SK-N-SH treated with all-trans-retinoic acid at 6 μM for 48 hours (cell line): ENCODE measurements around the gene AFTPH.

Experiments used
- ATAC-seq: fragments of 200-7000 bp; cut with Tn5 transposase; 3 replicates; pipeline ENCODE4 v1.9.1; 2020; ENCODE audit warnings: mild to moderate bottlenecking, moderate library complexity
- ARNTL ChIP-seq: fragments of 450-650 bp; formaldehyde crosslinking; IDR thresholded peaks from 2 replicates; pipeline ENCODE4 v1.5.0; 2020; ENCODE audit warnings: low read depth, mild to moderate bottlenecking, moderate library complexity, borderline replicate concordance
- BACH2 ChIP-seq: fragments of 250-450 bp; sonication (Bioruptor Pico); IDR thresholded peaks from 2 replicates; pipeline ENCODE4 v1.9.0; 2021; ENCODE audit warnings: mild to moderate bottlenecking, borderline replicate concordance
- CSDC2 ChIP-seq: fragments of 250-450 bp; sonication (Bioruptor Pico); IDR thresholded peaks from 2 replicates; pipeline ENCODE4 v1.5.0; 2020; ENCODE audit warnings: mild to moderate bottlenecking, moderate library complexity
- GLIS3 ChIP-seq: fragments of 250-450 bp; sonication (Bioruptor Pico); IDR thresholded peaks from 2 replicates; pipeline ENCODE4 v1.5.0; 2020; ENCODE audit warnings: mild to moderate bottlenecking, moderate library complexity
- ISL1 ChIP-seq: fragments of 250-450 bp; sonication (Bioruptor Pico); IDR thresholded peaks from 2 replicates; pipeline ENCODE4 v2.1.2; 2022; ENCODE audit warnings: mild to moderate bottlenecking, moderate library complexity
- OSR1 ChIP-seq: fragments of 250-450 bp; sonication (Bioruptor Pico); IDR thresholded peaks from 2 replicates; pipeline ENCODE4 v1.8.0; 2022; ENCODE audit warnings: moderate library complexity, mild to moderate bottlenecking, inconsistent platforms
- PPARA ChIP-seq: fragments of 250-450 bp; sonication (Bioruptor Pico); IDR thresholded peaks from 2 replicates; pipeline ENCODE4 v1.5.0; 2020; ENCODE audit warnings: mild to moderate bottlenecking, borderline replicate concordance
- RARB ChIP-seq: fragments of 250-450 bp; sonication (Bioruptor Pico); IDR thresholded peaks from 2 replicates; pipeline ENCODE4 v1.8.0; 2021; ENCODE audit warnings: mild to moderate bottlenecking, moderate library complexity
- SNAI2 ChIP-seq: fragments of 250-450 bp; sonication (Bioruptor Pico); IDR thresholded peaks from 2 replicates; pipeline ENCODE4 v1.5.0; 2020; ENCODE audit warnings: mild to moderate bottlenecking, moderate library complexity
- TCF4 ChIP-seq: fragments of 250-450 bp; sonication (Bioruptor Pico); IDR thresholded peaks from 2 replicates; pipeline ENCODE4 v1.8.0; 2021; ENCODE audit warnings: mild to moderate bottlenecking, moderate library complexity, borderline replicate concordance
- TOX ChIP-seq: fragments of 250-450 bp; sonication (Bioruptor Pico); IDR thresholded peaks from 2 replicates; pipeline ENCODE4 v1.8.0; 2021; ENCODE audit warnings: mild to moderate bottlenecking, moderate library complexity, borderline replicate concordance
- ZC3H10 ChIP-seq: fragments of 250-450 bp; sonication (Bioruptor Pico); IDR thresholded peaks from 2 replicates; pipeline ENCODE4 v1.5.1; 2021; ENCODE audit warnings: mild to moderate bottlenecking, moderate library complexity
- ZFP3 ChIP-seq: fragments of 250-450 bp; sonication (Bioruptor Pico); IDR thresholded peaks from 2 replicates; pipeline ENCODE4 v1.5.0; 2020; ENCODE audit warnings: mild to moderate bottlenecking, moderate library complexity
- ZFP30 ChIP-seq: fragments of 450-650 bp; formaldehyde crosslinking; IDR thresholded peaks from 2 replicates; pipeline ENCODE4 v1.5.0; 2022; ENCODE audit warnings: mild to moderate bottlenecking, moderate library complexity
- ZNF565 ChIP-seq: fragments of 450-650 bp; formaldehyde crosslinking; conservative IDR thresholded peaks from 2 replicates; pipeline ENCODE4 v1.5.0; 2020; ENCODE audit warnings: low read depth, mild to moderate bottlenecking, moderate library complexity
- ZNF70 ChIP-seq: fragments of 450-650 bp; formaldehyde crosslinking; IDR thresholded peaks from 2 replicates; pipeline ENCODE4 v1.5.0; 2020; ENCODE audit warnings: mild to moderate bottlenecking, moderate library complexity
- TF ChIP-seq, protein P1 (sequence below): fragments of 250-450 bp; sonication (Bioruptor Pico); IDR thresholded peaks from 2 replicates; pipeline ENCODE4 v1.8.0; 2021; ENCODE audit warnings: low read depth, mild to moderate bottlenecking, moderate library complexity, borderline replicate concordance
- TF ChIP-seq, protein P2 (sequence below): fragments of 250-450 bp; sonication (Bioruptor Pico); IDR thresholded peaks from 2 replicates; pipeline ENCODE4 v1.8.0; 2020; ENCODE audit warnings: mild to moderate bottlenecking, moderate library complexity, borderline replicate concordance
- TF ChIP-seq, protein P3 (sequence below): fragments of 250-450 bp; sonication (Bioruptor Pico); IDR thresholded peaks from 2 replicates; pipeline ENCODE4 v1.5.1; 2020; ENCODE audit warnings: low read depth, mild to moderate bottlenecking, moderate library complexity
- TF ChIP-seq, protein P4 (sequence below): fragments of 250-450 bp; sonication (Bioruptor Pico); IDR thresholded peaks from 2 replicates; pipeline ENCODE4 v1.5.0; 2020; ENCODE audit warnings: mild to moderate bottlenecking, moderate library complexity
- TF ChIP-seq, protein P5 (sequence below): fragments of 250-450 bp; sonication (Bioruptor Pico); IDR thresholded peaks from 2 replicates; pipeline ENCODE4 v1.5.1; 2021; ENCODE audit warnings: mild to moderate bottlenecking, moderate library complexity

Gene AFTPH

DNA sequence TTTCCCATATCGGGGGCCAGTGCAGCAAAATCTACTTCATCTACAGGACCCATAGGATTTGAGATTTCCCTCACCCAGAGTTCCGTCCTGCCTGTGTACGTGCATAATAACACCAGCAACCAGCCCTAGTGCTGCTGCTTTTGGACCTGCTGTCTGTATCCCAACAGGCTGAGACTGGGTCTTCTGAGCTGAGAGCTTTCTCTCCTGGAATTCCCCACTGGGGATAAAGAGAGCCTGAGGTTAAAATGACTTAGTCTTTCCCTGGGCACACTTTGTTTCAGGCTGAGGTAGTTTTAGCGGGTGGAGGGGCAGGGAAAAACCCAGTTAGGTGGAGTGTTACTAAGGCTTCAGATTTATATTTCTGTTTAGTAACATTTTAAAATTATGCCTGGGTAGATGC is 67.1 kb downstream of the AFTPH start (continued):
- no peak for TF ChIP-seq ISL1 (CRISPR knock-in tag)

DNA sequence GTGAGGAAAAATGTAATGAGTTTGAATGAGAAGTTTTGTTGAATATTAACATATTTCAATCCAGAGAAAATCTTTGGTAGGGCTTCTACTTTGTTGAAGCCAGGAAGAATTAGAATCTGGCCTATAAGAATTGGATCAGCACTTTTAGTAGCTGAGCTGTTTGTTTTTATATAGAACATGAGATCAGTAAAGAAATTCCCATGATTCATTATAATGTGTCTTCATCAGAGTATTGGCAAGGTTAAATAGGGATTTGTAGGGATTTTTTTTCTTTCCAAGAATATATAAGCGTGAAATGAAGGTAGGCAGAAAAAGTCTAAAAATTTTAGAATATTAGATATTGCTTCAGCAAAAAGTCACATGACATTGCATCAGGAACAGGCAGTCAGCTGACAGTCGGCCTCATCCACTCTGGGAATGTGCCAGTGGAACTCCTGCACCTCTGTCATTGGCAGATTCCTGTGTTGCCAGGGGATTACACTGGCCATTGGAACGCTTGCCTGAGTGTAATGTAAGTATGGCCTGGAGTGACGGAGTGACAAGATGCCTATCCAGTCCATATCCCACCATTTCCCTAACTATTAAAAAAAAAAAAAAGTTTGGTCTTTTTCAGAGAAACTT is 69.0 kb downstream of the AFTPH start:
- ATAC-seq, result no peak
- TF ChIP-seq, protein P1, sequence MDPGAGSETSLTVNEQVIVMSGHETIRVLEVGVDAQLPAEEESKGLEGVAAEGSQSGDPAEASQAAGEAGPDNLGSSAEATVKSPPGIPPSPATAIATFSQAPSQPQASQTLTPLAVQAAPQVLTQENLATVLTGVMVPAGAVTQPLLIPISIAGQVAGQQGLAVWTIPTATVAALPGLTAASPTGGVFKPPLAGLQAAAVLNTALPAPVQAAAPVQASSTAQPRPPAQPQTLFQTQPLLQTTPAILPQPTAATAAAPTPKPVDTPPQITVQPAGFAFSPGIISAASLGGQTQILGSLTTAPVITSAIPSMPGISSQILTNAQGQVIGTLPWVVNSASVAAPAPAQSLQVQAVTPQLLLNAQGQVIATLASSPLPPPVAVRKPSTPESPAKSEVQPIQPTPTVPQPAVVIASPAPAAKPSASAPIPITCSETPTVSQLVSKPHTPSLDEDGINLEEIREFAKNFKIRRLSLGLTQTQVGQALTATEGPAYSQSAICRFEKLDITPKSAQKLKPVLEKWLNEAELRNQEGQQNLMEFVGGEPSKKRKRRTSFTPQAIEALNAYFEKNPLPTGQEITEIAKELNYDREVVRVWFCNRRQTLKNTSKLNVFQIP (CRISPR knock-in tag), result no peak
- TF ChIP-seq CSDC2 (CRISPR knock-in tag), result no peak
- TF ChIP-seq TOX (CRISPR knock-in tag), result no peak
- TF ChIP-seq OSR1 (CRISPR knock-in tag), result no peak
- TF ChIP-seq, protein P2, sequence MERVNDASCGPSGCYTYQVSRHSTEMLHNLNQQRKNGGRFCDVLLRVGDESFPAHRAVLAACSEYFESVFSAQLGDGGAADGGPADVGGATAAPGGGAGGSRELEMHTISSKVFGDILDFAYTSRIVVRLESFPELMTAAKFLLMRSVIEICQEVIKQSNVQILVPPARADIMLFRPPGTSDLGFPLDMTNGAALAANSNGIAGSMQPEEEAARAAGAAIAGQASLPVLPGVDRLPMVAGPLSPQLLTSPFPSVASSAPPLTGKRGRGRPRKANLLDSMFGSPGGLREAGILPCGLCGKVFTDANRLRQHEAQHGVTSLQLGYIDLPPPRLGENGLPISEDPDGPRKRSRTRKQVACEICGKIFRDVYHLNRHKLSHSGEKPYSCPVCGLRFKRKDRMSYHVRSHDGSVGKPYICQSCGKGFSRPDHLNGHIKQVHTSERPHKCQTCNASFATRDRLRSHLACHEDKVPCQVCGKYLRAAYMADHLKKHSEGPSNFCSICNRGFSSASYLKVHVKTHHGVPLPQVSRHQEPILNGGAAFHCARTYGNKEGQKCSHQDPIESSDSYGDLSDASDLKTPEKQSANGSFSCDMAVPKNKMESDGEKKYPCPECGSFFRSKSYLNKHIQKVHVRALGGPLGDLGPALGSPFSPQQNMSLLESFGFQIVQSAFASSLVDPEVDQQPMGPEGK, result no peak
- TF ChIP-seq, protein P3, sequence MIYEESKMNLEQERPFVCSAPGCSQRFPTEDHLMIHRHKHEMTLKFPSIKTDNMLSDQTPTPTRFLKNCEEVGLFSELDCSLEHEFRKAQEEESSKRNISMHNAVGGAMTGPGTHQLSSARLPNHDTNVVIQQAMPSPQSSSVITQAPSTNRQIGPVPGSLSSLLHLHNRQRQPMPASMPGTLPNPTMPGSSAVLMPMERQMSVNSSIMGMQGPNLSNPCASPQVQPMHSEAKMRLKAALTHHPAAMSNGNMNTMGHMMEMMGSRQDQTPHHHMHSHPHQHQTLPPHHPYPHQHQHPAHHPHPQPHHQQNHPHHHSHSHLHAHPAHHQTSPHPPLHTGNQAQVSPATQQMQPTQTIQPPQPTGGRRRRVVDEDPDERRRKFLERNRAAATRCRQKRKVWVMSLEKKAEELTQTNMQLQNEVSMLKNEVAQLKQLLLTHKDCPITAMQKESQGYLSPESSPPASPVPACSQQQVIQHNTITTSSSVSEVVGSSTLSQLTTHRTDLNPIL, result no peak
- no peak for TF ChIP-seq ZFP3
- no peak for TF ChIP-seq ISL1 (CRISPR knock-in tag)
- no peak for TF ChIP-seq TCF4 (CRISPR knock-in tag)

DNA sequence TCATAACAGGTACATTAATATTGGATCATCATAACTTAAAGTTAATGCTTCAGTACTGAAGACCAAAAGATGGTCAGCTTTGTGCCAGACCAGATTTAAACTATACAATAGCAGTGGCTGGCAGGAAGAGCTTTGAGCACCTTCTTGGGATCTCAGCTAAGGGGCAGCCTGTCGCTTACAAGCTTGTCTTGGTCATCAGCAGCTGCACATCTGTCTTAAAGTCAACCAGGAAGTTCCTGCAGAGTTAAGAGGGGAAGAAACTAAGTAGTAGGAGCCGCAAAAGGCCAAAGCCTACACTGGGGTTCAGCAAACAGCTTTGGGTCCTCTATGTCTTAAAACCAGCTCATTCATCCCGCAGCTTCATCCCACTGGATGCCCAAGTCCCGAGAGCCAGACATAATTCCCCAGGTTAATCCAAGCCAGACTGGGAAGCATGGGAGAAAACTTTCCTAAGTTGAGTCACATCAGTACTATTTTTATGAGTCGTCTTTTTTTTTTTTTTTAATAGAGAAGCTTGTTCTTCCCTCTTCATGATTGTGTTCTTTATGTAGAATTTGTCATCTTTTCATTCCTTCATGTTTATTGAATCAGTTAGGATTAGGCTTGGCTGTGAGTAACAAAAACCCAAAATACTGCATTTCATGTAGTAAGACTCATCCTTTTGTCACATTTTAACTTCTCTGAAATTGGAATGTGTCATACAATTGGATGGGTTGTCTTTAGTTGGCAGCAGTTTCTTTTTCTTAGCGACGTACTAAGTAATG is 70.3 kb downstream of the AFTPH start:
- TF ChIP-seq BACH2 (CRISPR knock-in tag) (no peak), SNAI2 (CRISPR knock-in tag) (no peak), ZFP30 (CRISPR knock-in tag) (no peak), ZC3H10 (CRISPR knock-in tag) (no peak), ARNTL (no peak), TOX (CRISPR knock-in tag) (no peak)
- ATAC-seq, result peak; percentile 39; the same call in 2 of the 3 replicates

DNA sequence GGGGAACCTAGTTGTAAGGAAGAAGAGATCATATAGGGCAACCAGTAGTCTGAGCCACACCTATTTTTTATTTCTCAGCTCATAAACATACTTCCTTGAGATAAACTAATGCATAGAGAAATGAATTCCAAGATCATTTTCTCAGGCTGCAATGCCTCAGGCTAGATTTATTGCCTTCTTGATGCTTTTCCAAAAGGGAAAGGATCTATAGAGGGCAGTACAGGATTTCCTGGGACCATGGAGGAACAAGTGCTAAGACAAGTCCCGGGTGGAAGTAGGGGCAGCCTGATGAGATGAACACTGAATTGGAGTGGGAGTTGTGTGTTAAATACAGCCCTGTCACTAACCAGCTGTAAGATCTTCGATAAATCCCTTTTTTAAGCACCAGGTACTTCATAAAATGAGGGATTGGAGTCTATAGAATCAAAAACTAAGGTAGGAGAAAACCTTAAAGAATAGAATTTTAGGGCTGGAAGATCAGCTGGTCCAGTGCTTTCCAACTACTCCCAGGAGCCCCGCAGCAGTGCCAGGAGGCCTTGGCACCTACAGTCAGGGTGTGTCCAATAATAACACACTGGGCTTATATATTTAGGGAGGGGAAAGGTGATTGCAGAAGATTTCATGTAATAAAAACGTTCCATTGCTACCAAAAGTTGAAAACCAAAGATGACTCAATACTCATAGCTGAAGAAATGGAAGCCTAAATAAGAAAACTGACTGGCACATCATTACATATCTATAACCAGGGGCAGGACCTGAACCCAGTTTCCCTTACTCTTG is 71.5 kb downstream of the AFTPH start:
- ATAC-seq, result peak; percentile 79
- no peak for TF ChIP-seq TCF4 (CRISPR knock-in tag)
- TF ChIP-seq, protein P3, result no peak
- no peak for TF ChIP-seq ZNF70 (CRISPR knock-in tag)
- no peak for TF ChIP-seq ARNTL
- no peak for TF ChIP-seq ZC3H10 (CRISPR knock-in tag)
- TF ChIP-seq GLIS3 (CRISPR knock-in tag), result no peak
- TF ChIP-seq, protein P4, sequence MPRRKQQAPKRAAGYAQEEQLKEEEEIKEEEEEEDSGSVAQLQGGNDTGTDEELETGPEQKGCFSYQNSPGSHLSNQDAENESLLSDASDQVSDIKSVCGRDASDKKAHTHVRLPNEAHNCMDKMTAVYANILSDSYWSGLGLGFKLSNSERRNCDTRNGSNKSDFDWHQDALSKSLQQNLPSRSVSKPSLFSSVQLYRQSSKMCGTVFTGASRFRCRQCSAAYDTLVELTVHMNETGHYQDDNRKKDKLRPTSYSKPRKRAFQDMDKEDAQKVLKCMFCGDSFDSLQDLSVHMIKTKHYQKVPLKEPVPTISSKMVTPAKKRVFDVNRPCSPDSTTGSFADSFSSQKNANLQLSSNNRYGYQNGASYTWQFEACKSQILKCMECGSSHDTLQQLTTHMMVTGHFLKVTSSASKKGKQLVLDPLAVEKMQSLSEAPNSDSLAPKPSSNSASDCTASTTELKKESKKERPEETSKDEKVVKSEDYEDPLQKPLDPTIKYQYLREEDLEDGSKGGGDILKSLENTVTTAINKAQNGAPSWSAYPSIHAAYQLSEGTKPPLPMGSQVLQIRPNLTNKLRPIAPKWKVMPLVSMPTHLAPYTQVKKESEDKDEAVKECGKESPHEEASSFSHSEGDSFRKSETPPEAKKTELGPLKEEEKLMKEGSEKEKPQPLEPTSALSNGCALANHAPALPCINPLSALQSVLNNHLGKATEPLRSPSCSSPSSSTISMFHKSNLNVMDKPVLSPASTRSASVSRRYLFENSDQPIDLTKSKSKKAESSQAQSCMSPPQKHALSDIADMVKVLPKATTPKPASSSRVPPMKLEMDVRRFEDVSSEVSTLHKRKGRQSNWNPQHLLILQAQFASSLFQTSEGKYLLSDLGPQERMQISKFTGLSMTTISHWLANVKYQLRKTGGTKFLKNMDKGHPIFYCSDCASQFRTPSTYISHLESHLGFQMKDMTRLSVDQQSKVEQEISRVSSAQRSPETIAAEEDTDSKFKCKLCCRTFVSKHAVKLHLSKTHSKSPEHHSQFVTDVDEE (CRISPR knock-in tag), result no peak
- TF ChIP-seq, protein P1 (CRISPR knock-in tag), result no peak
- TF ChIP-seq BACH2 (CRISPR knock-in tag), result no peak
- TF ChIP-seq CSDC2 (CRISPR knock-in tag), result no peak
- no peak for TF ChIP-seq RARB (CRISPR knock-in tag)
- no peak for TF ChIP-seq PPARA
- no peak for TF ChIP-seq SNAI2 (CRISPR knock-in tag)
- TF ChIP-seq TOX (CRISPR knock-in tag), result no peak
- TF ChIP-seq ZNF565, result no peak
- TF ChIP-seq, protein P5, sequence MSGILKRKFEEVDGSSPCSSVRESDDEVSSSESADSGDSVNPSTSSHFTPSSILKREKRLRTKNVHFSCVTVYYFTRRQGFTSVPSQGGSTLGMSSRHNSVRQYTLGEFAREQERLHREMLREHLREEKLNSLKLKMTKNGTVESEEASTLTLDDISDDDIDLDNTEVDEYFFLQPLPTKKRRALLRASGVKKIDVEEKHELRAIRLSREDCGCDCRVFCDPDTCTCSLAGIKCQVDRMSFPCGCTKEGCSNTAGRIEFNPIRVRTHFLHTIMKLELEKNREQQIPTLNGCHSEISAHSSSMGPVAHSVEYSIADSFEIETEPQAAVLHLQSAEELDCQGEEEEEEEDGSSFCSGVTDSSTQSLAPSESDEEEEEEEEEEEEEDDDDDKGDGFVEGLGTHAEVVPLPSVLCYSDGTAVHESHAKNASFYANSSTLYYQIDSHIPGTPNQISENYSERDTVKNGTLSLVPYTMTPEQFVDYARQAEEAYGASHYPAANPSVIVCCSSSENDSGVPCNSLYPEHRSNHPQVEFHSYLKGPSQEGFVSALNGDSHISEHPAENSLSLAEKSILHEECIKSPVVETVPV, result no peak
